MM.1S (cell line): Measurements from ENCODE around the gene FGF19.
"Not testable (repeated sequence)": the region's sequence is repeated elsewhere in the genome, so short reads cannot be mapped to it uniquely, and the experiment has no call there.

Experiments
- DNase-seq: peaks from one replicate; pipeline ENCODE4 v3.0.0-alpha.2; 2015
- H2AFZ ChIP-seq: fragments of 300-600 bp; sonication (generic); 2 replicates; pipeline ENCODE4 v1.6.0; 2016; ENCODE audit warnings: antibody characterized with exemption, low read length
- H3F3A ChIP-seq: fragments of 300-600 bp; sonication (generic); 2 replicates; pipeline ENCODE4 v1.6.1; 2016; ENCODE audit warnings: mild to moderate bottlenecking, antibody characterized with exemption, low read length, moderate library complexity, mixed read lengths; ENCODE audit not compliant: insufficient read depth
- H3K27ac ChIP-seq: fragments of 300-600 bp; sonication (generic); 2 replicates; pipeline ENCODE4 v1.5.1; 2016; ENCODE audit warnings: mild to moderate bottlenecking, low read length
- H3K27me3 ChIP-seq: fragments of 300-600 bp; sonication (generic); replicated peaks from 2 replicates; pipeline ENCODE4 v1.6.0; 2016; ENCODE audit warnings: low read length; ENCODE audit not compliant: insufficient read depth
- H3K36me3 ChIP-seq: fragments of 300-600 bp; sonication (generic); replicated peaks from 2 replicates; pipeline ENCODE4 v1.6.1; 2016; ENCODE audit warnings: mild to moderate bottlenecking, low read length, mixed read lengths; ENCODE audit not compliant: insufficient read depth
- H3K4me1 ChIP-seq: fragments of 300-600 bp; sonication (generic); 2 replicates; pipeline ENCODE4 v1.6.1; 2016; ENCODE audit warnings: low read length, mixed read lengths
- H3K4me2 ChIP-seq: fragments of 300-600 bp; sonication (generic); 2 replicates; pipeline ENCODE4 v1.6.0; 2016; ENCODE audit warnings: low read depth, low read length
- H3K4me3 ChIP-seq: fragments of 300-600 bp; sonication (generic); 2 replicates; pipeline ENCODE4 v1.5.1; 2016; ENCODE audit warnings: low read length, mixed read lengths
- H3K79me2 ChIP-seq: fragments of 300-600 bp; sonication (generic); 2 replicates; pipeline ENCODE4 v1.6.1; 2016; ENCODE audit warnings: mixed run types, low read length, mixed read lengths
- H3K9ac ChIP-seq: fragments of 300-600 bp; sonication (generic); 2 replicates; pipeline ENCODE4 v1.6.1; 2016; ENCODE audit warnings: low read length, mixed read lengths
- H3K9me2 ChIP-seq: fragments of 300-600 bp; sonication (generic); replicated peaks from 2 replicates; pipeline ENCODE4 v1.6.1; 2016; ENCODE audit warnings: mild to moderate bottlenecking, low read length, mixed read lengths; ENCODE audit not compliant: insufficient read depth
- H3K9me3 ChIP-seq: fragments of 300-600 bp; sonication (generic); replicated peaks from 2 replicates; pipeline ENCODE4 v1.6.1; 2016; ENCODE audit warnings: mild to moderate bottlenecking, low read length, mixed read lengths; ENCODE audit not compliant: insufficient read depth
- H4K20me1 ChIP-seq: fragments of 300-600 bp; sonication (generic); 2 replicates; pipeline ENCODE4 v1.6.1; 2016; ENCODE audit warnings: mild to moderate bottlenecking, low read length, moderate library complexity, mixed read lengths; ENCODE audit not compliant: insufficient read depth
- EZH2 ChIP-seq: fragments of 300-600 bp; sonication (generic); optimal IDR thresholded peaks from 2 replicates; pipeline ENCODE3; 2017; ENCODE audit warnings: low read depth, mild to moderate bottlenecking, antibody characterized with exemption, low read length, mixed read lengths
- EZH2phosphoT487 ChIP-seq: fragments of 300-600 bp; sonication (generic); IDR thresholded peaks from 2 replicates; pipeline ENCODE4 v1.6.1; 2018; ENCODE audit warnings: antibody characterized with exemption, low read length
- TF ChIP-seq, protein P1 (sequence below): fragments of 300-600 bp; sonication (generic); IDR thresholded peaks from 2 replicates; pipeline ENCODE4 v1.5.1; 2016; ENCODE audit warnings: antibody characterized with exemption, low read length, mixed read lengths

Gene FGF19

DNA sequence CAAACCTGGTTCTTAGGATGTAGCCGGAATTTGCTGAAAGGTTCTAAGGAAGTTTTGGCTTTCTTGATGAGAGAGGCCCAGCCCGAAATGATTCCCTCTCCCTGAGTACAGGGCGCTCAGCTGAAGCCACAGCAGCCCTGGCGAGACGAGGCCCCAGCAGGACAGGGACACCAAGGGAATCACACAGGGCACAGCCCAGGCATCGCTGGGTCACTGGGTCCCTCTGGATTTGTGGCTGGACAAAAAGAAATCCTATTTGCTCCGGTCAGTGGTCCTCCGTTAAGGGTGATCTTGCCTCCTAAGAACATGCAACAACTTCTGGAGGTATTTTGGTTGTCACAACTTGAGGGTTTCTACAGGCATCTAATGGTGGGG, 6.4 kb downstream of the FGF19 start:
- no peak for DNase-seq
- no peaks in the 10 kb centered on the region for H3F3A ChIP-seq
- no peak overlapping the region for H3K4me2 ChIP-seq
- no peak overlapping the region for H3K4me3 ChIP-seq
- no peaks in the 10 kb centered on the region for H3K9me2 ChIP-seq
- no peak overlapping the region for H3K27ac ChIP-seq
- no peak overlapping the region for H3K9ac ChIP-seq
- peaks cover 93% of the 10 kb centered on the region for H3K27me3 ChIP-seq
- H3K4me1 ChIP-seq = no peaks in the 10 kb centered on the region
- no peaks in the 10 kb centered on the region for H3K9me3 ChIP-seq
- H4K20me1 ChIP-seq = no peaks in the 10 kb centered on the region
- no peak overlapping the region for H2AFZ ChIP-seq
- H3K79me2 ChIP-seq = no peaks in the 10 kb centered on the region
- no peaks in the 10 kb centered on the region for H3K36me3 ChIP-seq
- TF ChIP-seq EZH2 = no peak

DNA sequence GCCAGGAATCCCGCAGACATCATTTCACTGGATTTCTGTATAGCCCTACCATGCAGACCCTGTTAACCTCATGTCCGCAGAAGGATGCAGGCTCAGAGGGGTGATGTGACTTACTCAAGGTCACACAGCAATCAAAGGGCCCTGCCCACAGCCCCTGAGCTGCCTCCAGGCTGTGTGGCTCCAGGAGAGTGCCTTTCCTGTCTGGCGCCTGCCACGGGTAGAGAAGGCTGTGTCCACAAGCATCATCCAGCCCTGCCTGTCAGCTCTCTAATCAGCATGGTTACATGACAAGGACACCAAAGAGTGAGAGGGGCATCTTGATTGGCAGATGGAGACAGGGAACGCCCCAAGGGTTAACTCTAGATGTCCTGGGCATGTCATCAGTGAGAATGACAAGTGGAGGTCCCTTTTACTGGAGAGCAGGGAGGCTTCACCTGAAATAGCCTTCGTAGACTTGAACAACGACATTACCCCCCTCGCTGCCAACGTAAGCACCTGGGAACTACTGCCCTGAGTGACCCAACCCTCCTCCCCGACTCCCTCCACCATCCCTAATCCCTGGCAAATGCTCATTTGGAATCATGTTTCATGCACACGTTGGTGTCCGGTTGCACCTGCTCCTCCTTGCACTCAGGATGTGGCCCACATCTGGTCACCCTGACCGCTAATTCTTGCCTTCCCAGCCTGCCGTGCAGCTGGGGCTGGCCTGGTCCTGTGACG, 6.9 kb downstream of the FGF19 start:
- Histone ChIP-seq H3K27ac (no peak overlapping the region), H3K4me3 (no peak overlapping the region), H3K9me3 (no peaks in the 10 kb centered on the region), H3K9ac (no peak overlapping the region), H3K79me2 (no peaks in the 10 kb centered on the region), H3K36me3 (no peaks in the 10 kb centered on the region), H4K20me1 (no peaks in the 10 kb centered on the region), H3K4me1 (no peaks in the 10 kb centered on the region), H3K9me2 (no peaks in the 10 kb centered on the region), H2AFZ (no peak overlapping the region), H3K4me2 (no peak overlapping the region), H3K27me3 (peaks cover 93% of the 10 kb centered on the region), H3F3A (no peaks in the 10 kb centered on the region)
- DNase-seq = no peak
- TF ChIP-seq, protein P1, sequence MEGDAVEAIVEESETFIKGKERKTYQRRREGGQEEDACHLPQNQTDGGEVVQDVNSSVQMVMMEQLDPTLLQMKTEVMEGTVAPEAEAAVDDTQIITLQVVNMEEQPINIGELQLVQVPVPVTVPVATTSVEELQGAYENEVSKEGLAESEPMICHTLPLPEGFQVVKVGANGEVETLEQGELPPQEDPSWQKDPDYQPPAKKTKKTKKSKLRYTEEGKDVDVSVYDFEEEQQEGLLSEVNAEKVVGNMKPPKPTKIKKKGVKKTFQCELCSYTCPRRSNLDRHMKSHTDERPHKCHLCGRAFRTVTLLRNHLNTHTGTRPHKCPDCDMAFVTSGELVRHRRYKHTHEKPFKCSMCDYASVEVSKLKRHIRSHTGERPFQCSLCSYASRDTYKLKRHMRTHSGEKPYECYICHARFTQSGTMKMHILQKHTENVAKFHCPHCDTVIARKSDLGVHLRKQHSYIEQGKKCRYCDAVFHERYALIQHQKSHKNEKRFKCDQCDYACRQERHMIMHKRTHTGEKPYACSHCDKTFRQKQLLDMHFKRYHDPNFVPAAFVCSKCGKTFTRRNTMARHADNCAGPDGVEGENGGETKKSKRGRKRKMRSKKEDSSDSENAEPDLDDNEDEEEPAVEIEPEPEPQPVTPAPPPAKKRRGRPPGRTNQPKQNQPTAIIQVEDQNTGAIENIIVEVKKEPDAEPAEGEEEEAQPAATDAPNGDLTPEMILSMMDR = no peak
- TF ChIP-seq EZH2phosphoT487 (no peak), EZH2 (no peak)

DNA sequence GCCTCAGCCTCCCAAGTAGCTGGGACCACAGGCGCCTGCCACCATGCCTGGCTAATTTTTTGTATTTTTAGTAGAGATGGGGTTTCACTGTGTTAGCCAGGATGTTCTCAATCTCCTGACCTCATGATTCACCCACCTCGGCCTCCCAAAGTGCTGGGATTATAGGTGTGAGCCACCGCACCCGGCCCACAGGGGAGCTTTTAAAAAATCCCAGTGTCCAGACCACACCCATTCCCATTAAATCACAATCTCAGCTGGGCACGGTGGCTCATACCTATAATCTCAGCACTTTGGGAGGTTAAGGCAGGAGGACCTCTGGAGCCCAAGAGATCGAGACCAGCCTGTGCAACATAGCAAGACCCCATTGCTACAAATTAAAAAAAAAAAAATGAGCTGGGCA, 7.8 kb downstream of the FGF19 start:
- not testable (repeated sequence) for H3F3A ChIP-seq, H3K79me2 ChIP-seq, DNase-seq, H3K36me3 ChIP-seq, H3K9me2 ChIP-seq, H3K4me2 ChIP-seq, H4K20me1 ChIP-seq, H3K4me1 ChIP-seq, H3K27ac ChIP-seq, H3K9me3 ChIP-seq, H3K9ac ChIP-seq, H2AFZ ChIP-seq, H3K4me3 ChIP-seq
- peaks cover 92% of the 10 kb centered on the region for H3K27me3 ChIP-seq

DNA sequence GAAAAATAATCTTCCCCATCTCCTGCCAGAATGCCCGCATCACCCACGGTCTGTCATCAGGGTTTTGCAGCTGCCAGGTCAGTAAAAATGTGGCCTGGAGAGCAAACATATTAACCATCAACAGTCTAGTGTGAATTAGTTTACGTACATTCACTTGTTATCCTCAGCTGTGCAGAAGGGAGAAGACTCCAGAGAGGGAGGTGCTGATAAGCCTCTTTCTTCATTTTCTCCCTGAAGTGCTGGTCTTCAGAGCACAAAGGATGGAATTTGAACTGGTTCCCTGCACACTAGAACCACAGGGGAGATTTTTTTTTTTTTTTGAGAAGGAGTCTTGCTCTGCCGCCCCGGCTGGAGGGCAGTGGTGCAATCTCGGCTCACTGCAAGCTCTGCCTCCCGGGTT, 8.2 kb downstream of the FGF19 start:
- Histone ChIP-seq H3K9me3 (no peaks in the 10 kb centered on the region), H3K9ac (no peak overlapping the region), H3K9me2 (no peaks in the 10 kb centered on the region), H4K20me1 (no peaks in the 10 kb centered on the region), H3K79me2 (no peaks in the 10 kb centered on the region), H3K27ac (no peak overlapping the region), H3K27me3 (peaks cover 90% of the 10 kb centered on the region), H3K36me3 (no peaks in the 10 kb centered on the region), H3F3A (no peaks in the 10 kb centered on the region), H3K4me1 (no peaks in the 10 kb centered on the region), H3K4me2 (no peak overlapping the region), H2AFZ (no peak overlapping the region), H3K4me3 (no peak overlapping the region)
- no peak for DNase-seq
- TF ChIP-seq, protein P1 = no peak
- TF ChIP-seq EZH2phosphoT487 (no peak), EZH2 (no peak)
